H1 (cell line): ENCODE data around the gene PDK2. TPM values are rescaled to one million over a fixed set of nuclear protein-coding genes. Genes with fewer than 3 reads are reported as not detected.

Source experiments
- HDAC6 ChIP-seq: IDR thresholded peaks from one replicate; pipeline ENCODE4 v1.7.1; 2012; ENCODE audit warnings: low read depth, mild to moderate bottlenecking, inconsistent platforms, low read length, moderate library complexity
- KDM4A ChIP-seq: IDR thresholded peaks from one replicate; pipeline ENCODE4 v1.7.1; 2012; ENCODE audit warnings: low read depth, mild to moderate bottlenecking, moderate library complexity, low read length, inconsistent platforms; ENCODE audit not compliant: severe bottlenecking
- RBBP5 ChIP-seq: IDR thresholded peaks from 2 replicates; pipeline ENCODE4 v1.7.1; 2012; ENCODE audit warnings: low read depth, mild to moderate bottlenecking, inconsistent platforms, low read length, moderate library complexity, borderline replicate concordance
- polyA plus RNA-seq, 7 experiments: library from polyadenylated mRNA; depleted of rRNA in 3 of 7; stranded (reverse) in 5 of 7; unstranded in 2 of 7; fragments of >200 nt in 5 of 7; fragments of 200-250 nt in 2 of 7; gene quantifications; 1 replicate in 5 of 7; 2 replicates in 1 of 7; 4 replicates in 1 of 7; pipeline versions ENCODE4 v1.2.1 to v1.2.3, GENCODE V29; 2011 to 2013; ENCODE audit warnings: missing spikeins in 2 of 7, mixed read lengths in 2 of 7
- total RNA-seq: library from RNA; stranded (reverse); fragmentation: NEBNext Ultra II Directional; extraction: Animal tissue kit (Norgen Biotek cat#: 25700); gene quantifications from 2 replicates; pipeline ENCODE4 v1.2.1, GENCODE V29; 2021
- TF ChIP-seq, protein P1 (sequence below): fragments of 300-600 bp; sonication (generic); IDR thresholded peaks from 2 replicates; pipeline ENCODE4 v1.7.1; 2012; ENCODE audit warnings: low read length, moderate library complexity, mild to moderate bottlenecking, inconsistent platforms; ENCODE audit not compliant: insufficient replicate concordance

Gene PDK2
- total and polyA plus RNA-seq, 2 of the 8 experiments (the other 6 are each of a cell fraction or from before 2014, with no cell fraction given), result 18.3 to 121 TPM

DNA sequence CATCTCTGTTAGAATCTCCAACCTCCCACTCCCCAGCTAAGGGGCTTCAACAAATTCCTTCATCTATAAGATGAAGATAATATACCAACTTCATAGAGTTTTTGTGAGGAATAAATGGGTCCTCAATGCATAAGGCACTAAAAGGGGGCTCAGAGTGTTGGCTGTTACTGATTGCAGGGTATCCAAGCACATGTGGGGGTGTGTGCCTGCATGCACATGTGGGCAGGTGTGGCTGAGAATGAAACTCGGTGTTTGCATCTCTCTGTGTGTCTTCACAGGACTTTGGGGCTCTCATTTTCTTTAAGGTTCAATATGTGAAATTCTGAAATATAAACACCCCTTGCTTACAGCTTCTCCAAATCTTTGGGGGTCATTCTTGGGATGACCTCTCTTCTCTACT, 59.5 kb downstream of the PDK2 start (continued):
- TF ChIP-seq, protein P1, sequence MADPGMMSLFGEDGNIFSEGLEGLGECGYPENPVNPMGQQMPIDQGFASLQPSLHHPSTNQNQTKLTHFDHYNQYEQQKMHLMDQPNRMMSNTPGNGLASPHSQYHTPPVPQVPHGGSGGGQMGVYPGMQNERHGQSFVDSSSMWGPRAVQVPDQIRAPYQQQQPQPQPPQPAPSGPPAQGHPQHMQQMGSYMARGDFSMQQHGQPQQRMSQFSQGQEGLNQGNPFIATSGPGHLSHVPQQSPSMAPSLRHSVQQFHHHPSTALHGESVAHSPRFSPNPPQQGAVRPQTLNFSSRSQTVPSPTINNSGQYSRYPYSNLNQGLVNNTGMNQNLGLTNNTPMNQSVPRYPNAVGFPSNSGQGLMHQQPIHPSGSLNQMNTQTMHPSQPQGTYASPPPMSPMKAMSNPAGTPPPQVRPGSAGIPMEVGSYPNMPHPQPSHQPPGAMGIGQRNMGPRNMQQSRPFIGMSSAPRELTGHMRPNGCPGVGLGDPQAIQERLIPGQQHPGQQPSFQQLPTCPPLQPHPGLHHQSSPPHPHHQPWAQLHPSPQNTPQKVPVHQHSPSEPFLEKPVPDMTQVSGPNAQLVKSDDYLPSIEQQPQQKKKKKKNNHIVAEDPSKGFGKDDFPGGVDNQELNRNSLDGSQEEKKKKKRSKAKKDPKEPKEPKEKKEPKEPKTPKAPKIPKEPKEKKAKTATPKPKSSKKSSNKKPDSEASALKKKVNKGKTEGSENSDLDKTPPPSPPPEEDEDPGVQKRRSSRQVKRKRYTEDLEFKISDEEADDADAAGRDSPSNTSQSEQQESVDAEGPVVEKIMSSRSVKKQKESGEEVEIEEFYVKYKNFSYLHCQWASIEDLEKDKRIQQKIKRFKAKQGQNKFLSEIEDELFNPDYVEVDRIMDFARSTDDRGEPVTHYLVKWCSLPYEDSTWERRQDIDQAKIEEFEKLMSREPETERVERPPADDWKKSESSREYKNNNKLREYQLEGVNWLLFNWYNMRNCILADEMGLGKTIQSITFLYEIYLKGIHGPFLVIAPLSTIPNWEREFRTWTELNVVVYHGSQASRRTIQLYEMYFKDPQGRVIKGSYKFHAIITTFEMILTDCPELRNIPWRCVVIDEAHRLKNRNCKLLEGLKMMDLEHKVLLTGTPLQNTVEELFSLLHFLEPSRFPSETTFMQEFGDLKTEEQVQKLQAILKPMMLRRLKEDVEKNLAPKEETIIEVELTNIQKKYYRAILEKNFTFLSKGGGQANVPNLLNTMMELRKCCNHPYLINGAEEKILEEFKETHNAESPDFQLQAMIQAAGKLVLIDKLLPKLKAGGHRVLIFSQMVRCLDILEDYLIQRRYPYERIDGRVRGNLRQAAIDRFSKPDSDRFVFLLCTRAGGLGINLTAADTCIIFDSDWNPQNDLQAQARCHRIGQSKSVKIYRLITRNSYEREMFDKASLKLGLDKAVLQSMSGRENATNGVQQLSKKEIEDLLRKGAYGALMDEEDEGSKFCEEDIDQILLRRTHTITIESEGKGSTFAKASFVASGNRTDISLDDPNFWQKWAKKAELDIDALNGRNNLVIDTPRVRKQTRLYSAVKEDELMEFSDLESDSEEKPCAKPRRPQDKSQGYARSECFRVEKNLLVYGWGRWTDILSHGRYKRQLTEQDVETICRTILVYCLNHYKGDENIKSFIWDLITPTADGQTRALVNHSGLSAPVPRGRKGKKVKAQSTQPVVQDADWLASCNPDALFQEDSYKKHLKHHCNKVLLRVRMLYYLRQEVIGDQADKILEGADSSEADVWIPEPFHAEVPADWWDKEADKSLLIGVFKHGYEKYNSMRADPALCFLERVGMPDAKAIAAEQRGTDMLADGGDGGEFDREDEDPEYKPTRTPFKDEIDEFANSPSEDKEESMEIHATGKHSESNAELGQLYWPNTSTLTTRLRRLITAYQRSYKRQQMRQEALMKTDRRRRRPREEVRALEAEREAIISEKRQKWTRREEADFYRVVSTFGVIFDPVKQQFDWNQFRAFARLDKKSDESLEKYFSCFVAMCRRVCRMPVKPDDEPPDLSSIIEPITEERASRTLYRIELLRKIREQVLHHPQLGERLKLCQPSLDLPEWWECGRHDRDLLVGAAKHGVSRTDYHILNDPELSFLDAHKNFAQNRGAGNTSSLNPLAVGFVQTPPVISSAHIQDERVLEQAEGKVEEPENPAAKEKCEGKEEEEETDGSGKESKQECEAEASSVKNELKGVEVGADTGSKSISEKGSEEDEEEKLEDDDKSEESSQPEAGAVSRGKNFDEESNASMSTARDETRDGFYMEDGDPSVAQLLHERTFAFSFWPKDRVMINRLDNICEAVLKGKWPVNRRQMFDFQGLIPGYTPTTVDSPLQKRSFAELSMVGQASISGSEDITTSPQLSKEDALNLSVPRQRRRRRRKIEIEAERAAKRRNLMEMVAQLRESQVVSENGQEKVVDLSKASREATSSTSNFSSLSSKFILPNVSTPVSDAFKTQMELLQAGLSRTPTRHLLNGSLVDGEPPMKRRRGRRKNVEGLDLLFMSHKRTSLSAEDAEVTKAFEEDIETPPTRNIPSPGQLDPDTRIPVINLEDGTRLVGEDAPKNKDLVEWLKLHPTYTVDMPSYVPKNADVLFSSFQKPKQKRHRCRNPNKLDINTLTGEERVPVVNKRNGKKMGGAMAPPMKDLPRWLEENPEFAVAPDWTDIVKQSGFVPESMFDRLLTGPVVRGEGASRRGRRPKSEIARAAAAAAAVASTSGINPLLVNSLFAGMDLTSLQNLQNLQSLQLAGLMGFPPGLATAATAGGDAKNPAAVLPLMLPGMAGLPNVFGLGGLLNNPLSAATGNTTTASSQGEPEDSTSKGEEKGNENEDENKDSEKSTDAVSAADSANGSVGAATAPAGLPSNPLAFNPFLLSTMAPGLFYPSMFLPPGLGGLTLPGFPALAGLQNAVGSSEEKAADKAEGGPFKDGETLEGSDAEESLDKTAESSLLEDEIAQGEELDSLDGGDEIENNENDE, result no peak
- no peak for TF ChIP-seq KDM4A
- TF ChIP-seq HDAC6, result no peak
- no peak for TF ChIP-seq RBBP5
- TF ChIP-seq, all 59 proteins: peak for 0
